H9 (cell line): ENCODE results near the gene SUPT5H. TPM values are rescaled to one million over a fixed set of nuclear protein-coding genes. Genes with fewer than 3 reads are reported as not detected.
A peak's percentile ranks its signal among the peaks of the same experiment; 100 is the strongest.

Experiments
- DNase-seq: peaks from one replicate; pipeline ENCODE4 v3.0.0-alpha.2; 2017
- H2AFZ ChIP-seq: one replicate; pipeline ENCODE4 v1.6.1; 2013; ENCODE audit warnings: mild to moderate bottlenecking, low read length, control low read depth, moderate library complexity
- H2AK5ac ChIP-seq: 2 replicates; pipeline ENCODE4 v1.6.1; 2013; ENCODE audit warnings: low read length, control low read depth, mixed read lengths; ENCODE audit not compliant: insufficient read length
- H2BK120ac ChIP-seq: one replicate; pipeline ENCODE4 v1.6.1; 2013; ENCODE audit warnings: low read depth, mild to moderate bottlenecking, low read length, control low read depth, inconsistent platforms; ENCODE audit not compliant: poor library complexity, severe bottlenecking
- H2BK12ac ChIP-seq: 2 replicates; pipeline ENCODE4 v1.6.1; 2013; ENCODE audit warnings: low read length, control low read depth, mixed read lengths, low read depth; ENCODE audit not compliant: insufficient read length
- H2BK15ac ChIP-seq: 2 replicates; pipeline ENCODE4 v1.6.1; 2013; ENCODE audit warnings: low read depth, low read length, control low read depth
- H2BK20ac ChIP-seq: one replicate; pipeline ENCODE4 v1.6.1; 2013; ENCODE audit warnings: low read depth, mild to moderate bottlenecking, low read length, control low read depth, inconsistent platforms; ENCODE audit not compliant: poor library complexity, severe bottlenecking
- H2BK5ac ChIP-seq: 2 replicates; pipeline ENCODE4 v1.6.1; 2013; ENCODE audit warnings: low read length, control low read depth, mixed read lengths; ENCODE audit not compliant: insufficient read length
- H3K14ac ChIP-seq: 2 replicates; pipeline ENCODE4 v1.6.1; 2013; ENCODE audit warnings: low read length, control low read depth; ENCODE audit not compliant: insufficient read depth
- H3K18ac ChIP-seq: 2 replicates; pipeline ENCODE4 v1.6.1; 2013; ENCODE audit warnings: low read depth, mild to moderate bottlenecking, mixed read lengths, low read length, control low read depth; ENCODE audit not compliant: insufficient read length
- H3K23ac ChIP-seq: 2 replicates; pipeline ENCODE4 v1.6.1; 2013; ENCODE audit warnings: low read length, control low read depth, mixed read lengths, low read depth; ENCODE audit not compliant: insufficient read length
- H3K23me2 ChIP-seq: 2 replicates; pipeline ENCODE4 v1.6.1; 2013; ENCODE audit warnings: low read depth, mild to moderate bottlenecking, mixed read lengths, low read length, control low read depth; ENCODE audit not compliant: insufficient read length, poor library complexity, severe bottlenecking
- H3K27ac ChIP-seq: 2 replicates; pipeline ENCODE4 v1.5.1; 2013; ENCODE audit warnings: low read length, control low read depth, mixed read lengths, low read depth; ENCODE audit not compliant: insufficient read length
- H3K27me3 ChIP-seq: 2 replicates; pipeline ENCODE4 v1.6.1; 2013; ENCODE audit warnings: low read length, control low read depth, inconsistent platforms; ENCODE audit not compliant: insufficient read depth
- H3K4ac ChIP-seq: 2 replicates; pipeline ENCODE4 v1.6.1; 2013; ENCODE audit warnings: low read depth, mild to moderate bottlenecking, control low read depth, inconsistent platforms, low read length, moderate library complexity
- H3K4me1 ChIP-seq: 2 replicates; pipeline ENCODE4 v1.6.1; 2013; ENCODE audit warnings: low read length, control low read depth, inconsistent platforms; ENCODE audit not compliant: insufficient read depth
- H3K4me2 ChIP-seq: 2 replicates; pipeline ENCODE4 v1.6.1; 2013; ENCODE audit warnings: low read length, control low read depth, mixed read lengths; ENCODE audit not compliant: insufficient read length, insufficient read depth
- H3K56ac ChIP-seq: 2 replicates; pipeline ENCODE4 v1.6.1; 2013; ENCODE audit warnings: low read depth, mild to moderate bottlenecking, mixed read lengths, low read length, control low read depth; ENCODE audit not compliant: insufficient read length
- H3K79me1 ChIP-seq: 2 replicates; pipeline ENCODE4 v1.6.1; 2013; ENCODE audit warnings: low read depth, mild to moderate bottlenecking, moderate library complexity, low read length, control low read depth, inconsistent platforms; ENCODE audit not compliant: insufficient read depth, poor library complexity, severe bottlenecking
- H3K79me2 ChIP-seq: 2 replicates; pipeline ENCODE4 v1.6.1; 2013; ENCODE audit warnings: low read length, control low read depth, inconsistent platforms; ENCODE audit not compliant: insufficient read depth
- H3K9ac ChIP-seq: 2 replicates; pipeline ENCODE4 v1.6.1; 2013; ENCODE audit warnings: low read length, control low read depth, mixed read lengths; ENCODE audit not compliant: insufficient read length; ENCODE audit errors: extremely low read depth
- H3K9me3 ChIP-seq: one replicate; pipeline ENCODE4 v1.6.1; 2013; ENCODE audit warnings: low read depth, low read length, inconsistent platforms; ENCODE audit not compliant: control insufficient read depth
- H3T11ph ChIP-seq: one replicate; pipeline ENCODE4 v1.6.1; 2013; ENCODE audit warnings: mild to moderate bottlenecking, low read length, control low read depth, inconsistent platforms
- H4K20me1 ChIP-seq: one replicate; pipeline ENCODE4 v1.6.1; 2013; ENCODE audit not compliant: control insufficient read depth, insufficient read length, insufficient read depth
- H4K5ac ChIP-seq: 2 replicates; pipeline ENCODE4 v1.6.1; 2013; ENCODE audit warnings: low read depth, mild to moderate bottlenecking, mixed read lengths, low read length, control low read depth; ENCODE audit not compliant: insufficient read length
- H4K8ac ChIP-seq: replicated peaks from 2 replicates; pipeline ENCODE4 v1.6.1; 2013; ENCODE audit warnings: low read length, control low read depth, mixed read lengths, low read depth; ENCODE audit not compliant: insufficient read length
- H4K91ac ChIP-seq: 2 replicates; pipeline ENCODE4 v1.6.1; 2013; ENCODE audit warnings: low read depth, mild to moderate bottlenecking, moderate library complexity, mixed read lengths, low read length, control low read depth; ENCODE audit not compliant: insufficient read length
- H3K27ac Mint-ChIP-seq, 3 experiments: 2 replicates in 2 of 3; 3 replicates in 1 of 3; pipeline ENCODE4 v1.8.0; 2020 to 2021; ENCODE audit warnings: mixed read lengths in 3 of 3, mild to moderate bottlenecking in 1 of 3, moderate library complexity in 1 of 3
- H3K27me3 Mint-ChIP-seq: 2 replicates; pipeline ENCODE4 v1.8.0; 2021; ENCODE audit warnings: low read depth, mild to moderate bottlenecking, moderate library complexity, mixed read lengths
- H3K36me3 Mint-ChIP-seq, 3 experiments: 2 replicates in 2 of 3; 3 replicates in 1 of 3; pipeline ENCODE4 v1.8.0; 2020 to 2021; ENCODE audit warnings: low read depth in 3 of 3, mixed read lengths in 3 of 3; ENCODE audit not compliant: insufficient read depth in 1 of 3
- H3K4me1 Mint-ChIP-seq, 2 experiments: 2 replicates each; pipeline ENCODE4 v1.8.0; 2020; ENCODE audit warnings: mixed read lengths in 2 of 2
- H3K4me3 Mint-ChIP-seq, 2 experiments: 2 replicates in 1 of 2; 3 replicates in 1 of 2; pipeline ENCODE4 v1.8.0; 2020 to 2021; ENCODE audit warnings: mild to moderate bottlenecking in 2 of 2, mixed read lengths in 2 of 2, moderate library complexity in 1 of 2
- H3K9me3 Mint-ChIP-seq, 2 experiments: 2 replicates in 1 of 2; 3 replicates in 1 of 2; pipeline ENCODE4 v1.8.0; 2020; ENCODE audit warnings: mild to moderate bottlenecking in 2 of 2, mixed read lengths in 2 of 2, moderate library complexity in 1 of 2
- WGBS: extraction: QIAGEN DNeasy Blood & Tissue Kit; methylation state at CpG from one replicate; pipeline ENCODE4 v1.1.7; 2013; ENCODE audit warnings: missing lambda C conversion rate, low lambda C conversion rate, mixed read lengths; ENCODE audit not compliant: insufficient read length; ENCODE audit errors: extremely low coverage; 5-methylcytosine and 5-hydroxymethylcytosine counted together
- total RNA-seq: library from RNA; stranded (reverse); gene quantifications from 2 replicates; pipeline ENCODE4 v1.2.1, GENCODE V29; 2021
- TF ChIP-seq, protein P1 (sequence below): fragments of 200-600 bp; sonication (generic); conservative IDR thresholded peaks from 3 replicates; pipeline ENCODE4 v1.8.0; 2021; ENCODE audit warnings: antibody characterized with exemption, mild to moderate bottlenecking

The SUPT5H gene
- total RNA-seq, 1 experiment from 2014 or later: 145 TPM

GRCh38 chr19:39517432-39517831, 72.0 kb downstream of the SUPT5H start:
- DNase-seq: no peak
- H3K79me1 ChIP-seq: peaks cover 4% of the 10 kb centered on the region
- peak overlapping the region in 1 of 3 experiments; percentile 59; a peak in 2 of 7 replicates for H3K27ac Mint-ChIP-seq
- no peaks in the 10 kb centered on the region for H3K27me3 ChIP-seq
- no peak overlapping the region for H3K18ac ChIP-seq
- H3K56ac ChIP-seq: no peak overlapping the region
- no peak overlapping the region for H4K8ac ChIP-seq
- H3K23ac ChIP-seq: no peak overlapping the region
- H3K36me3 Mint-ChIP-seq: peaks cover 12 to 20% (median 19%) of the 10 kb centered on the region in 3 experiments; a peak in 6 of 7 replicates
- peaks cover 40% of the 10 kb centered on the region for H3K27me3 Mint-ChIP-seq
- no peak overlapping the region for H3K9ac ChIP-seq
- H2AFZ ChIP-seq: no peak overlapping the region
- H3K23me2 ChIP-seq: peaks cover 10% of the 10 kb centered on the region
- H2BK120ac ChIP-seq: no peak overlapping the region
- no peak overlapping the region for H3K27ac ChIP-seq
- no peak overlapping the region for H2BK20ac ChIP-seq
- peak overlapping the region; percentile 18 for H3K4me2 ChIP-seq
- H2BK15ac ChIP-seq: no peak overlapping the region
- peaks cover 26 to 27% of the 10 kb centered on the region in 2 experiments for H3K4me1 Mint-ChIP-seq
- H3K4me1 ChIP-seq: peaks cover 3% of the 10 kb centered on the region; the same call in 1 of the 2 replicates
- no peaks in the 10 kb centered on the region for H3K9me3 ChIP-seq
- TF ChIP-seq, protein P1, sequence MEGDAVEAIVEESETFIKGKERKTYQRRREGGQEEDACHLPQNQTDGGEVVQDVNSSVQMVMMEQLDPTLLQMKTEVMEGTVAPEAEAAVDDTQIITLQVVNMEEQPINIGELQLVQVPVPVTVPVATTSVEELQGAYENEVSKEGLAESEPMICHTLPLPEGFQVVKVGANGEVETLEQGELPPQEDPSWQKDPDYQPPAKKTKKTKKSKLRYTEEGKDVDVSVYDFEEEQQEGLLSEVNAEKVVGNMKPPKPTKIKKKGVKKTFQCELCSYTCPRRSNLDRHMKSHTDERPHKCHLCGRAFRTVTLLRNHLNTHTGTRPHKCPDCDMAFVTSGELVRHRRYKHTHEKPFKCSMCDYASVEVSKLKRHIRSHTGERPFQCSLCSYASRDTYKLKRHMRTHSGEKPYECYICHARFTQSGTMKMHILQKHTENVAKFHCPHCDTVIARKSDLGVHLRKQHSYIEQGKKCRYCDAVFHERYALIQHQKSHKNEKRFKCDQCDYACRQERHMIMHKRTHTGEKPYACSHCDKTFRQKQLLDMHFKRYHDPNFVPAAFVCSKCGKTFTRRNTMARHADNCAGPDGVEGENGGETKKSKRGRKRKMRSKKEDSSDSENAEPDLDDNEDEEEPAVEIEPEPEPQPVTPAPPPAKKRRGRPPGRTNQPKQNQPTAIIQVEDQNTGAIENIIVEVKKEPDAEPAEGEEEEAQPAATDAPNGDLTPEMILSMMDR: no peak
- no peaks in the 10 kb centered on the region; the same call in 1 of the 2 replicates for H3K79me2 ChIP-seq
- H3K14ac ChIP-seq: no peak overlapping the region
- no peak overlapping the region for H2BK5ac ChIP-seq
- WGBS: no CpG with 5 or more reads among the region's 3 CpGs
- H2BK12ac ChIP-seq: no peak overlapping the region
- no peak overlapping the region for H3T11ph ChIP-seq
- H4K91ac ChIP-seq: no peak overlapping the region
- peak overlapping the region; percentile 88 to 90 for H3K4me3 Mint-ChIP-seq
- no peak overlapping the region for H3K4ac ChIP-seq
- H3K9me3 Mint-ChIP-seq: no peaks in the 10 kb centered on the region; a peak in 1 of 5 replicates
- H4K20me1 ChIP-seq: no peaks in the 10 kb centered on the region
- no peak overlapping the region for H2AK5ac ChIP-seq
- no peak overlapping the region for H4K5ac ChIP-seq
